LNCaP clone FGC (cell line): ENCODE data around the gene ELF4.

Source experiments
- DNase-seq: peaks from one replicate; pipeline ENCODE4 v3.0.0-alpha.2; 2011; ENCODE audit warnings: low read depth
- H3K4me3 ChIP-seq: 2 replicates; pipeline ENCODE4 v1.5.1; 2011; ENCODE audit warnings: mild to moderate bottlenecking, low read depth, low read length, control low read depth
- CTCF ChIP-seq: IDR thresholded peaks from 2 replicates; pipeline ENCODE4 v1.5.1; 2012; ENCODE audit warnings: mild to moderate bottlenecking; ENCODE audit not compliant: control insufficient read depth, insufficient read depth; ENCODE audit errors: extremely low read depth

Gene ELF4

GRCh38 chrX:130047416-130047815, 62.9 kb downstream of the ELF4 start:
- DNase-seq = no peak
- no peak for TF ChIP-seq CTCF
- H3K4me3 ChIP-seq = no peak overlapping the region

GRCh38 chrX:130039847-130040246, 70.5 kb downstream of the ELF4 start:
- no peak for DNase-seq
- TF ChIP-seq CTCF = no peak
- H3K4me3 ChIP-seq = no peak overlapping the region

- H3K4me3 ChIP-seq = no peak overlapping the region
- TF ChIP-seq CTCF = no peak
- no peak for DNase-seq
Measured at GRCh38 chrX:130034178-130034577, 76.1 kb downstream of the ELF4 start.

- H3K4me3 ChIP-seq = no peak overlapping the region
- DNase-seq = no peak
- TF ChIP-seq CTCF = no peak
Measured at GRCh38 chrX:130032552-130032951, 77.7 kb downstream of the ELF4 start.

- no peak for TF ChIP-seq CTCF
- DNase-seq = no peak
- H3K4me3 ChIP-seq = no peak overlapping the region
Measured at GRCh38 chrX:130030826-130031225, 79.5 kb downstream of the ELF4 start.

GRCh38 chrX:130028196-130028595, 82.1 kb downstream of the ELF4 start:
- DNase-seq = no peak
- H3K4me3 ChIP-seq = no peak overlapping the region
- peak; percentile 68 for TF ChIP-seq CTCF

GRCh38 chrX:130027569-130027968, 82.7 kb downstream of the ELF4 start:
- no peak overlapping the region for H3K4me3 ChIP-seq
- DNase-seq = no peak
- TF ChIP-seq CTCF = no peak
